ENCODE results near the gene ARIH1. TPM values are rescaled to one million over a fixed set of nuclear protein-coding genes. Genes with fewer than 3 reads are reported as not detected.

Gene ARIH1
- total and polyA plus RNA-seq, 8 donors, result 16.1 to 380 (median 29.5) TPM

GRCh38 chr15:72511536-72511935, 37.4 kb downstream of the ARIH1 start:
- WGBS, 5 donors, result 82 to 87% (median 86%) methylated on average over 4 of the region's 4 CpGs
- Histone ChIP-seq H3K9me3 (no peaks in the 10 kb centered on the region), H3K36me3 (no peaks in the 10 kb centered on the region), H3K27ac (no peak overlapping the region), H3K27me3 (no peaks in the 10 kb centered on the region), H3K4me3 (no peak overlapping the region), H3K4me1 (peaks cover 0 to 76% (median 35%) of the 10 kb centered on the region in 4 donors)
- no peak for DNase-seq
- intact Hi-C loops (cut with DNase I; ENCODE audit: low total_unique reads), result no loop called here
- TF ChIP-seq POLR2AphosphoS5 (IDR thresholded peaks at IDR 0.05) (no peak), POLR2A (IDR thresholded peaks at IDR 0.05) (no peak), EP300 (IDR thresholded peaks at IDR 0.05) (no peak)
- TF ChIP-seq, protein P1, sequence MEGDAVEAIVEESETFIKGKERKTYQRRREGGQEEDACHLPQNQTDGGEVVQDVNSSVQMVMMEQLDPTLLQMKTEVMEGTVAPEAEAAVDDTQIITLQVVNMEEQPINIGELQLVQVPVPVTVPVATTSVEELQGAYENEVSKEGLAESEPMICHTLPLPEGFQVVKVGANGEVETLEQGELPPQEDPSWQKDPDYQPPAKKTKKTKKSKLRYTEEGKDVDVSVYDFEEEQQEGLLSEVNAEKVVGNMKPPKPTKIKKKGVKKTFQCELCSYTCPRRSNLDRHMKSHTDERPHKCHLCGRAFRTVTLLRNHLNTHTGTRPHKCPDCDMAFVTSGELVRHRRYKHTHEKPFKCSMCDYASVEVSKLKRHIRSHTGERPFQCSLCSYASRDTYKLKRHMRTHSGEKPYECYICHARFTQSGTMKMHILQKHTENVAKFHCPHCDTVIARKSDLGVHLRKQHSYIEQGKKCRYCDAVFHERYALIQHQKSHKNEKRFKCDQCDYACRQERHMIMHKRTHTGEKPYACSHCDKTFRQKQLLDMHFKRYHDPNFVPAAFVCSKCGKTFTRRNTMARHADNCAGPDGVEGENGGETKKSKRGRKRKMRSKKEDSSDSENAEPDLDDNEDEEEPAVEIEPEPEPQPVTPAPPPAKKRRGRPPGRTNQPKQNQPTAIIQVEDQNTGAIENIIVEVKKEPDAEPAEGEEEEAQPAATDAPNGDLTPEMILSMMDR (IDR thresholded peaks at IDR 0.05), result no peak

GRCh38 chr15:72515591-72516389, 41.7 kb downstream of the ARIH1 start:
- H3K27me3 ChIP-seq, result no peaks in the 10 kb centered on the region
- peaks cover 0 to 6% (median 1%) of the 10 kb centered on the region in 4 donors for H3K36me3 ChIP-seq
- no peak overlapping the region for H3K27ac ChIP-seq
- no peak overlapping the region for H3K4me3 ChIP-seq
- intact Hi-C loops (cut with DNase I; ENCODE audit: low total_unique reads), result no loop called here
- TF ChIP-seq POLR2AphosphoS5 (IDR thresholded peaks at IDR 0.05) (no peak), POLR2A (IDR thresholded peaks at IDR 0.05) (no peak)
- DNase-seq, result no peak
- peaks cover 4 to 74% (median 36%) of the 10 kb centered on the region in 4 donors for H3K4me1 ChIP-seq
- H3K9me3 ChIP-seq, result no peaks in the 10 kb centered on the region

- Histone ChIP-seq H3K27me3 (no peaks in the 10 kb centered on the region), H3K36me3 (peaks cover 0 to 10% (median 4%) of the 10 kb centered on the region in 4 donors), H3K9me3 (no peaks in the 10 kb centered on the region), H3K4me3 (no peak overlapping the region), H3K4me1 (peaks cover 4 to 72% (median 34%) of the 10 kb centered on the region in 4 donors), H3K27ac (no peak overlapping the region)
- 55 to 77% (median 65%) methylated on average over 2 of the region's 2 CpGs for WGBS, 5 donors
- no peak for TF ChIP-seq EP300 (IDR thresholded peaks at IDR 0.05)
- TF ChIP-seq, protein P1 (IDR thresholded peaks at IDR 0.05), result no peak
- TF ChIP-seq POLR2AphosphoS5 (IDR thresholded peaks at IDR 0.05), result no peak
- TF ChIP-seq POLR2A (IDR thresholded peaks at IDR 0.05), result no peak
- DNase-seq, result no peak
- intact Hi-C loops (cut with DNase I; ENCODE audit: low total_unique reads), result no loop called here
Observed at GRCh38 chr15:72516777-72517176, 42.6 kb downstream of the ARIH1 start.

DNA sequence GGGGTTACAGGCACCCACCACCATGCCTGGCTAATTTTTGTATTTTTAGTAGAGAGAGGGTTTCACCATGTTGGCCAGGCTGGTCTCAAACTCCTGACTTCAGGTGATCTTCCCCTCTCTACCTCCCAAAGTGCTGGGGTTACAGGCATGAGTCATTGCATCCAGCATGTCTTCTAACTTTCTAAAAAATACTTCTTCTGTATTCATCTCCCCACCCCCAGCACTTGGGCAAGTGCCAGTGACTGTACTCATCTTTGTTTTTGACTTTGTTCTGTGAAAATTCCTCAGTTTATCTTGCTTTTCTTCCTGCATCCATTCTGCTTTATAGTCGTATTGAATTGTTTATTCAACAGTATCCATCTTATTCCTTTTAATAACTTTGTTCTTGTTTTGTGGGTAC, 47.6 kb downstream of the ARIH1 start:
- intact Hi-C loops (cut with DNase I; ENCODE audit: low total_unique reads), result no loop called here
- TF ChIP-seq, protein P1 (IDR thresholded peaks at IDR 0.05), result no peak
- TF ChIP-seq POLR2A (IDR thresholded peaks at IDR 0.05) (no peak), POLR2AphosphoS5 (IDR thresholded peaks at IDR 0.05) (no peak), EP300 (IDR thresholded peaks at IDR 0.05) (no peak)

More for the DNA sequence above, 47.6 kb downstream of the ARIH1 start:
- Histone ChIP-seq H3K27me3 (no peaks in the 10 kb centered on the region), H3K27ac (no peak overlapping the region), H3K4me1 (peaks cover 0 to 24% (median 9%) of the 10 kb centered on the region in 4 donors), H3K36me3 (peaks cover 0 to 22% (median 9%) of the 10 kb centered on the region in 4 donors), H3K4me3 (no peak overlapping the region), H3K9me3 (no peaks in the 10 kb centered on the region)
- WGBS, 5 donors, result 70 to 85% (median 73%) methylated on average over 1 of the region's 1 CpG
- no peak for DNase-seq
